Measurements from ENCODE around the gene DNAH9.

DNA sequence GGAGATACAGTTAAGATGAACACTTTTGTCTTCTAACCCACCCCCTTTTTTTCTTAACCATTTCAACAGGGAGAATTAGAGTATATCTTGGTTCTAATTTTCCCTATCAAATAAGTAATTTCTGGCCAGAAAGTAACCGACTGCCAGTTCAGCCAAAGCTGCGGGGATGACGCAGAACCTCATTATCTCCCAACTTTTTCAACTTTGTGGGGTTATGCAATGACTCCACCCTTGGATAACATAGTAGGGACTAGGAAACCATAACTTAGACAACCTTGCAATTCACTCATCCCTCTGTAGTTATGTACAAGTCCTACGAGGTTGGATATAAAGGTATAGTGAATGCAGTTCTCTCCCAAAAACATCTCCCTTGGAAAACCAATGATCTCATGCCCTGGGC is 215.0 kb downstream of the DNAH9 start:
- TF ChIP-seq POLR2A (IDR thresholded peaks at IDR 0.05) (no peak), CTCF (IDR thresholded peaks at IDR 0.05) (no peak), POLR2AphosphoS5 (IDR thresholded peaks at IDR 0.05) (no peak)
